PC-3 (cell line): ENCODE data around the gene CNTN4. TPM values are rescaled to one million over a fixed set of nuclear protein-coding genes. Genes with fewer than 3 reads are reported as not detected.

Source experiments
- ATAC-seq: fragments of 200-7000 bp; cut with Tn5 transposase; 2 replicates; pipeline ENCODE4 v1.9.1; 2020; ENCODE audit warnings: mild to moderate bottlenecking, moderate library complexity
- BruUV-seq: library from RNA; stranded (reverse); fragments of 400-500 nt; replicated peaks from 2 replicates; lab custom pipeline; 2021; lab: Mats Ljungman, UMichigan
- CTCF ChIA-PET: fragments of 300-600 bp; sonication (Branson Sonifier 250); formaldehyde crosslinking; loops from one replicate; lab custom pipeline; 2022; ENCODE audit warnings: antibody characterized with exemption; lab: Charles Lee
- POLR2A ChIA-PET: fragments of 300-600 bp; sonication (Branson Sonifier 250); formaldehyde crosslinking; loops from one replicate; lab custom pipeline; 2022; ENCODE audit warnings: antibody characterized with exemption; ENCODE audit not compliant: unreplicated experiment; lab: Charles Lee
- DNase-seq: peaks from one replicate; pipeline ENCODE4 v3.0.0-alpha.2; 2015
- H2AFZ ChIP-seq: fragments of 300-600 bp; sonication (generic); 2 replicates; pipeline ENCODE4 v1.6.0; 2016; ENCODE audit warnings: antibody characterized with exemption, low read length
- H3F3A ChIP-seq: fragments of 300-600 bp; sonication (generic); one replicate; pipeline ENCODE4 v1.6.0; 2017; ENCODE audit warnings: antibody characterized with exemption, low read length, control low read depth, mild to moderate bottlenecking; ENCODE audit not compliant: unreplicated experiment
- H3K27ac ChIP-seq: fragments of 300-600 bp; sonication (generic); 2 replicates; pipeline ENCODE4 v1.5.1; 2016; ENCODE audit warnings: mild to moderate bottlenecking, low read length
- H3K27me3 ChIP-seq: fragments of 300-600 bp; sonication (generic); 2 replicates; pipeline ENCODE4 v1.6.1; 2016; ENCODE audit warnings: low read length, mixed read lengths
- H3K36me3 ChIP-seq: fragments of 300-600 bp; sonication (generic); 2 replicates; pipeline ENCODE4 v1.6.1; 2016; ENCODE audit warnings: low read depth, mixed run types, low read length, mixed read lengths
- H3K4me1 ChIP-seq: fragments of 300-600 bp; sonication (generic); 2 replicates; pipeline ENCODE4 v1.5.1; 2016; ENCODE audit warnings: low read length; ENCODE audit not compliant: insufficient read depth
- H3K4me2 ChIP-seq: fragments of 300-600 bp; sonication (generic); 2 replicates; pipeline ENCODE4 v1.6.0; 2016; ENCODE audit warnings: low read length
- H3K4me3 ChIP-seq: fragments of 300-600 bp; sonication (generic); 2 replicates; pipeline ENCODE4 v1.5.1; 2016; ENCODE audit warnings: mild to moderate bottlenecking, low read length, mixed read lengths
- H3K79me2 ChIP-seq: fragments of 300-600 bp; sonication (generic); 2 replicates; pipeline ENCODE4 v1.6.1; 2017; ENCODE audit warnings: low read length, mixed read lengths
- H3K9ac ChIP-seq: fragments of 300-600 bp; sonication (generic); 2 replicates; pipeline ENCODE4 v1.6.0; 2016; ENCODE audit warnings: mild to moderate bottlenecking, low read length
- H3K9me2 ChIP-seq: fragments of 300-600 bp; sonication (generic); replicated peaks from 2 replicates; pipeline ENCODE4 v1.6.1; 2016; ENCODE audit warnings: mixed run types, low read length, mixed read lengths
- H3K9me3 ChIP-seq: fragments of 300-600 bp; sonication (generic); 2 replicates; pipeline ENCODE4 v1.6.1; 2016; ENCODE audit warnings: low read length, mixed read lengths
- H4K20me1 ChIP-seq: fragments of 300-600 bp; sonication (generic); 2 replicates; pipeline ENCODE4 v1.6.1; 2016; ENCODE audit warnings: low read length, mixed read lengths
- EZH2 ChIP-seq: fragments of 300-600 bp; sonication (generic); IDR thresholded peaks from one replicate; pipeline ENCODE4 v1.6.1; 2017; ENCODE audit warnings: antibody characterized with exemption, mild to moderate bottlenecking, low read length; ENCODE audit not compliant: unreplicated experiment
- EZH2phosphoT487 ChIP-seq: fragments of 300-600 bp; sonication (generic); IDR thresholded peaks from 2 replicates; pipeline ENCODE4 v1.6.1; 2018; ENCODE audit warnings: mild to moderate bottlenecking, antibody characterized with exemption, low read length, borderline replicate concordance
- intact Hi-C: fragments of 100-400 bp; cut with micrococcal nuclease; formaldehyde crosslinking; loops from 2 replicates; pipeline ENCODE4 v1.9.0; 2023
- total RNA-seq: library from RNA; depleted of rRNA; stranded (reverse); fragments of >200 nt; gene quantifications from 2 replicates; pipeline ENCODE4 v1.2.3, GENCODE V29; 2014
- TF ChIP-seq, protein P1 (sequence below): fragments of 300-600 bp; sonication (generic); conservative IDR thresholded peaks from 2 replicates; pipeline ENCODE4 v1.5.1; 2017; ENCODE audit warnings: antibody characterized with exemption, low read depth, mild to moderate bottlenecking, low read length

Gene CNTN4
- total RNA-seq, 1 experiment from 2014 or later: not detected

DNA sequence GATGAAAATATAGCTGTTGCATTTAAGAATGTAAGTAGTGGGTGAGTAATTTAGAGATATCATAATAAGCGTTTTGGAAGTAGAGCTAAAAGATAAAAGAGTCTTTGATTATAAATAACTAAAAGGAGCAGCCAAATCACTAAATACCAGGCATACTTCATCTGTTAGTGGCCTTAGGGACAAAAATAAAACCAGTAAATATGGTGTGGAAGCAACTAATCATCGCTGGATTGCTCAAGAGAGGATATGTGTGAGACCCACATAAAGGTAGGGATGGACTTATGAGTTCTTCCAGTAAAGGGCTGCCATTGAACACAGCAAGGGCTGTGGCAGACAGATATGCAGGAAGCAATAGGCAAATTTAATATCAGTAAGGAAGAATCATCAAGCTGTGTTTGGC lies 356.2 kb downstream of the CNTN4 start:
- no peaks in the 10 kb centered on the region for H3K36me3 ChIP-seq
- peaks cover 11% of the 10 kb centered on the region for H3K9me3 ChIP-seq
- intact Hi-C loops: no loop called here
- ChIA-PET POLR2A (no interaction called here), CTCF (no interaction called here)
- BruUV-seq: no TSS peak
- ATAC-seq (no peak), DNase-seq (no peak)
- H3K9me2 ChIP-seq: no peaks in the 10 kb centered on the region
- no peaks in the 10 kb centered on the region for H3F3A ChIP-seq
- H3K9ac ChIP-seq: no peak overlapping the region
- H3K27me3 ChIP-seq: no peaks in the 10 kb centered on the region
- H3K4me1 ChIP-seq: no peaks in the 10 kb centered on the region
- no peak overlapping the region for H2AFZ ChIP-seq
- H3K4me3 ChIP-seq: no peak overlapping the region
- H3K79me2 ChIP-seq: no peaks in the 10 kb centered on the region
- TF ChIP-seq EZH2: no peak
- TF ChIP-seq, protein P1, sequence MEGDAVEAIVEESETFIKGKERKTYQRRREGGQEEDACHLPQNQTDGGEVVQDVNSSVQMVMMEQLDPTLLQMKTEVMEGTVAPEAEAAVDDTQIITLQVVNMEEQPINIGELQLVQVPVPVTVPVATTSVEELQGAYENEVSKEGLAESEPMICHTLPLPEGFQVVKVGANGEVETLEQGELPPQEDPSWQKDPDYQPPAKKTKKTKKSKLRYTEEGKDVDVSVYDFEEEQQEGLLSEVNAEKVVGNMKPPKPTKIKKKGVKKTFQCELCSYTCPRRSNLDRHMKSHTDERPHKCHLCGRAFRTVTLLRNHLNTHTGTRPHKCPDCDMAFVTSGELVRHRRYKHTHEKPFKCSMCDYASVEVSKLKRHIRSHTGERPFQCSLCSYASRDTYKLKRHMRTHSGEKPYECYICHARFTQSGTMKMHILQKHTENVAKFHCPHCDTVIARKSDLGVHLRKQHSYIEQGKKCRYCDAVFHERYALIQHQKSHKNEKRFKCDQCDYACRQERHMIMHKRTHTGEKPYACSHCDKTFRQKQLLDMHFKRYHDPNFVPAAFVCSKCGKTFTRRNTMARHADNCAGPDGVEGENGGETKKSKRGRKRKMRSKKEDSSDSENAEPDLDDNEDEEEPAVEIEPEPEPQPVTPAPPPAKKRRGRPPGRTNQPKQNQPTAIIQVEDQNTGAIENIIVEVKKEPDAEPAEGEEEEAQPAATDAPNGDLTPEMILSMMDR: no peak
- no peak for TF ChIP-seq EZH2phosphoT487
- H4K20me1 ChIP-seq: no peaks in the 10 kb centered on the region
- H3K4me2 ChIP-seq: no peak overlapping the region
- H3K27ac ChIP-seq: no peak overlapping the region

DNA sequence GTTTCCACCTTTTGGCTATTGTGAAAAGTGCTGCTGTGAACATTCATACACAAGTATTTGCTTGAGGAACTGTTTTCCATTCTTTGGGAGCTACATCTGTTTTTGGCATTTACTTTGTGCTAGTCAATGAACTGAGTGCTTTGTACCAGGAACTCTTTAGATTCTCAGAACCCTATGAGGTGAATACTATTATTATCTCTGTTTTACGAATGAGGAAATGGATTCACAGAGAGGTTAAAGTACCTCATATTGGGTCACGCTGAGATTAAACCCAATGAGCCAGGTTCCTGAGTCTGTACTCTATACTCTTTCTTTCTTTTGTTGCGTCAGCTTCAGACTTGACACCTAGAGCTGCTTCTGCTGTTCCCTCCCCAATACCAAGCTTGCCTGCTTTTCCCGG lies 358.1 kb downstream of the CNTN4 start:
- intact Hi-C loops: no loop called here
- H3K9me3 ChIP-seq: peaks cover 11% of the 10 kb centered on the region
- no peaks in the 10 kb centered on the region for H3K36me3 ChIP-seq
- H3K9me2 ChIP-seq: no peaks in the 10 kb centered on the region
- no peaks in the 10 kb centered on the region for H3F3A ChIP-seq
- no peak overlapping the region for H2AFZ ChIP-seq
- ChIA-PET POLR2A (no interaction called here), CTCF (no interaction called here)
- H3K4me2 ChIP-seq: no peak overlapping the region
- ATAC-seq: no peak
- no TSS peak for BruUV-seq
- no peaks in the 10 kb centered on the region for H4K20me1 ChIP-seq
- H3K4me3 ChIP-seq: no peak overlapping the region
- H3K79me2 ChIP-seq: no peaks in the 10 kb centered on the region
- H3K27ac ChIP-seq: no peak overlapping the region
- no peak overlapping the region for H3K9ac ChIP-seq
- no peaks in the 10 kb centered on the region for H3K4me1 ChIP-seq
- H3K27me3 ChIP-seq: no peaks in the 10 kb centered on the region
- TF ChIP-seq EZH2 (no peak), EZH2phosphoT487 (no peak)
- TF ChIP-seq, protein P1: no peak
- DNase-seq: no peak

DNA sequence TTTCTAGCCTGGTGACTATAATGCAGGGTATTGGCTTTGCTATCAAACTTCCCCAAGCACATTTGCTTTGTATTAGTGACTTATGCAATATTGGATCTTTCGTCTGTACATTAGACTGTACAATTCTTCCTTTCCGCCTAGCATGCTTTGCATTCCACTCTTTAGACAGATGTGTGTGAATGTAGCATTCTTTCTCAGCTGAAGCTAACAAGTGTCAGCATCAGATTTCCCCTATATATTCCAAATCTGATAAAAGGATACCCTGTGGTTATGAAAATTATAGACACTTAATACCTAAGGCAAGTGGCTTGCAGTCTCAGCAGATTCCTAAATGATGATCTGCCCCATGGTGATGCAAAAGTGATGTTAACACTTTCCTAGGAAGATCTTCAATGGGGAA lies 360.1 kb downstream of the CNTN4 start:
- ChIA-PET CTCF (no interaction called here), POLR2A (interaction anchor here (0.7 kb wide), 1 partner anchor 1365 kb away, joined by 7 read pairs; no protein-coding TSS in a partner anchor)
- peaks cover 20% of the 10 kb centered on the region for H3K9me3 ChIP-seq
- no TSS peak for BruUV-seq
- no peak overlapping the region for H3K4me3 ChIP-seq
- no peaks in the 10 kb centered on the region for H3F3A ChIP-seq
- intact Hi-C loops: no loop called here
- TF ChIP-seq EZH2: no peak
- no peak for TF ChIP-seq EZH2phosphoT487
- TF ChIP-seq, protein P1: no peak
- no peaks in the 10 kb centered on the region for H3K27me3 ChIP-seq
- no peaks in the 10 kb centered on the region for H3K4me1 ChIP-seq
- no peaks in the 10 kb centered on the region for H3K36me3 ChIP-seq
- ATAC-seq (no peak), DNase-seq (no peak)
- H3K9me2 ChIP-seq: no peaks in the 10 kb centered on the region
- no peak overlapping the region for H3K4me2 ChIP-seq
- no peaks in the 10 kb centered on the region for H4K20me1 ChIP-seq
- H2AFZ ChIP-seq: no peak overlapping the region
- H3K79me2 ChIP-seq: no peaks in the 10 kb centered on the region
- no peak overlapping the region for H3K9ac ChIP-seq
- H3K27ac ChIP-seq: no peak overlapping the region
